GM23248 (cell line): ENCODE data around the gene CYP11A1. TPM values are rescaled to one million over a fixed set of nuclear protein-coding genes. Genes with fewer than 3 reads are reported as not detected.
"Not testable (repeated sequence)": the region's sequence is repeated elsewhere in the genome, so short reads cannot be mapped to it uniquely, and the experiment has no call there.

Source experiments
- DNase-seq: peaks from one replicate; pipeline ENCODE4 v3.0.0-alpha.2; 2015
- H2AFZ ChIP-seq: fragments of 200-600 bp; sonication (generic); 2 replicates; pipeline ENCODE4 v1.6.1; 2016; ENCODE audit warnings: antibody characterized with exemption
- H3F3A ChIP-seq: fragments of 200-600 bp; sonication (generic); 2 replicates; pipeline ENCODE4 v1.6.1; 2016; ENCODE audit warnings: mild to moderate bottlenecking, antibody characterized with exemption, mixed run types; ENCODE audit not compliant: insufficient read depth
- H3K27ac ChIP-seq: fragments of 200-600 bp; sonication (generic); 2 replicates; pipeline ENCODE4 v1.5.1; 2016; ENCODE audit warnings: mild to moderate bottlenecking
- H3K27me3 ChIP-seq: fragments of 200-600 bp; sonication (generic); replicated peaks from 2 replicates; pipeline ENCODE4 v1.6.1; 2016; ENCODE audit warnings: mild to moderate bottlenecking; ENCODE audit not compliant: insufficient read depth
- H3K36me3 ChIP-seq: fragments of 200-600 bp; sonication (generic); 2 replicates; pipeline ENCODE4 v1.6.1; 2016; ENCODE audit warnings: low read depth, mild to moderate bottlenecking
- H3K4me1 ChIP-seq: fragments of 200-600 bp; sonication (generic); 2 replicates; pipeline ENCODE4 v1.6.1; 2016; ENCODE audit warnings: mild to moderate bottlenecking; ENCODE audit not compliant: insufficient read depth
- H3K4me2 ChIP-seq: fragments of 200-600 bp; sonication (generic); one replicate; pipeline ENCODE4 v1.6.1; 2016; ENCODE audit warnings: mild to moderate bottlenecking; ENCODE audit not compliant: unreplicated experiment
- H3K4me3 ChIP-seq: fragments of 200-600 bp; sonication (generic); 2 replicates; pipeline ENCODE4 v1.5.1; 2016; ENCODE audit warnings: mild to moderate bottlenecking
- H3K79me2 ChIP-seq: fragments of 200-600 bp; sonication (generic); 2 replicates; pipeline ENCODE4 v1.6.1; 2016; ENCODE audit warnings: mild to moderate bottlenecking; ENCODE audit not compliant: insufficient read depth
- H3K9ac ChIP-seq: fragments of 200-600 bp; sonication (generic); 2 replicates; pipeline ENCODE4 v1.6.1; 2016; ENCODE audit warnings: mild to moderate bottlenecking
- H3K9me2 ChIP-seq: fragments of 200-600 bp; sonication (generic); 2 replicates; pipeline ENCODE4 v1.6.1; 2016; ENCODE audit warnings: mixed run types, mild to moderate bottlenecking, moderate library complexity; ENCODE audit not compliant: insufficient read depth
- H3K9me3 ChIP-seq: fragments of 200-600 bp; sonication (generic); one replicate; pipeline ENCODE4 v1.6.1; 2017; ENCODE audit warnings: low read depth
- H4K20me1 ChIP-seq: fragments of 200-600 bp; sonication (generic); 2 replicates; pipeline ENCODE4 v1.6.0; 2016; ENCODE audit not compliant: insufficient read depth
- EZH2 ChIP-seq: fragments of 200-600 bp; sonication (generic); IDR thresholded peaks from 2 replicates; pipeline ENCODE4 v1.6.1; 2018; ENCODE audit warnings: antibody characterized with exemption, mild to moderate bottlenecking; ENCODE audit not compliant: insufficient read depth, poor library complexity, severe bottlenecking
- EZH2phosphoT487 ChIP-seq: fragments of 200-600 bp; sonication (generic); IDR thresholded peaks from 2 replicates; pipeline ENCODE4 v1.6.1; 2018; ENCODE audit warnings: antibody characterized with exemption, moderate library complexity, mild to moderate bottlenecking, low read depth; ENCODE audit not compliant: insufficient read depth
- WGBS, 2 experiments: methylation state at CpG; one replicate each; pipeline ENCODE4 v1.1.6; 2015 to 2017; ENCODE audit warnings: low lambda C conversion rate in 2 of 2, low coverage in 1 of 2; ENCODE audit errors: missing lambda C conversion rate in 2 of 2; 5-methylcytosine and 5-hydroxymethylcytosine counted together
- in situ Hi-C: fragments of 300-500 bp; cut with MboI; formaldehyde crosslinking; loops from 2 replicates; pipeline ENCODE4 v1.15.0; 2020
- polyA plus RNA-seq: library from polyadenylated mRNA; unstranded; fragments of >200 nt; fragmentation: Nextera tagmentation; extraction: Ambion mirVana; gene quantifications from 2 replicates; pipeline ENCODE4 v1.2.1, GENCODE V29; 2016
- total RNA-seq: library from RNA; depleted of rRNA; stranded (reverse); fragments of >200 nt; shearing (Covaris generic); gene quantifications from 2 replicates; pipeline ENCODE4 v1.2.3, GENCODE V29; 2014

CYP11A1 gene
- total and polyA plus RNA-seq, 2 experiments from 2014 or later, result 0.32 to 1.2 TPM

DNA sequence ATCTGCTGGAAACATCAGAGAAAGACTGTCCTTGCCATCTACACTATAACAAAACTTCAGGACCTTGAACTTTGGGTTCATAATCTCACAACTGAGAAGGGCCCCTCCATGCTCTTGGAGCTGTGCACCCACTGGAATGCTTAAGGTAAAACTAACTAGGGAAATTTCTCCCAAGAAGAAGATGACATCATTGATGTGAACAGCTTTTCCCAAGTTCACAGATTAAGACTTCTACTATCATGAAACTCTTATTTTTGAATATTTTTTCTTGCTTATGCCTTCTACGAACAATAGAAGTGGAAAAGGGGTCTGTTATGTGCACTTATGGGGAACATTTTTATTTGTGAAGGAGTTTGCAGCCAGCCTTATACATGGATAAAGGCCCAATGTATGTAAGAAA is 5.0 kb downstream of the CYP11A1 start:
- Histone ChIP-seq H3K4me1 (0 out of 2 replicates have a peak, but pooled peaks cover 5% of the 10 kb centered on the region), H3F3A (no peaks in the 10 kb centered on the region; the same call in 1 of the 2 replicates), H2AFZ (no peak overlapping the region), H3K4me2 (no peak overlapping the region), H3K27ac (no peak overlapping the region), H3K27me3 (no peaks in the 10 kb centered on the region), H3K9me3 (no peaks in the 10 kb centered on the region), H3K36me3 (no peaks in the 10 kb centered on the region), H3K79me2 (no peaks in the 10 kb centered on the region), H3K9ac (no peak overlapping the region), H4K20me1 (no peaks in the 10 kb centered on the region), H3K9me2 (no peaks in the 10 kb centered on the region), H3K4me3 (no peak overlapping the region)
- no peak for TF ChIP-seq EZH2phosphoT487
- TF ChIP-seq EZH2, result no peak
- no peak for DNase-seq
- in situ Hi-C loops, result no loop called here
- WGBS, 2 experiments, result 88 to 92% methylated on average over 1 of the region's 1 CpG

DNA sequence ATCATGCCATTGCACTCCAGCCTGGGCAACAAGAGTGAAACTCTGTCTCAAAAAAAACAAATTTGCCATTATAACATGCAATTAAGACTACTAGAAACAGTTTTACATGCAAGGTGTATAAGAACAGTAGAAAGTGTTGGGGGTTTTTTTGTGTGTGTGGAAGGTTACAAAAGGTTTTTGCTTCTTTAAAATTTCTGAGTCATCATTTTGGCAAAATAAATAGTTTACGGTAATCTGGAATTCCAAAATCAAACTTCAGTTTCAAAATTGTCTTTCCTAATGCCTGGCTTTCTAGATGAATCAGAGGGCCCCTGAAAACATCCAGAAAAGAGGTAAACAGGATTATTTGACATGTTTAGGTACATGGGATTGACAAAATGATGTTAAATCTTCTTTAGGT is 6.6 kb downstream of the CYP11A1 start:
- H3K27me3 ChIP-seq, H2AFZ ChIP-seq, H3K36me3 ChIP-seq, H3K4me3 ChIP-seq, in situ Hi-C loops, H3K4me2 ChIP-seq, H3K4me1 ChIP-seq, H3F3A ChIP-seq, H3K27ac ChIP-seq, H3K9ac ChIP-seq, H3K9me3 ChIP-seq, H3K79me2 ChIP-seq, H3K9me2 ChIP-seq, H4K20me1 ChIP-seq: not testable (repeated sequence)
- DNase-seq, result peak; percentile 31
- 7 to 8% methylated on average over 1 of the region's 1 CpG for WGBS, 2 experiments

DNA sequence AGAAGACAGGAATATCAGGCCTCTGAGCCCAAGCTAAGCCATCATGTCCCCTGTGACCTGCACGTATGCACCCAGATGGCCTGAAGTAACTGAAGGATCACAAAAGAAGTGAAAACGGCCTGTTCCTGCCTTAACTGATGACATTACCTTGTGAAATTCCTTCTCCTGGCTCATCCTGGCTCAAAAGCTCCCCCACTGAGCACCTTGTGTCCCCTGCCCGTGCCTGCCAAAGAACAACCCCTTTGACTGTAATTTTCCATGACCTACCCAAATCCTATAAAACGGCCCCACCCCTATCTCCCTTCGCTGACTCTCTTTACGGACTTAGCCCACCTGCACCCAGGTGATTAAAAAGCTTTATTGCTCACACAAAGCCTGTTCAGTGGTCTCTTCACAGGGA is 8.1 kb downstream of the CYP11A1 start:
- H3K4me2 ChIP-seq, H3K9me3 ChIP-seq, H3K27ac ChIP-seq, DNase-seq, H3K79me2 ChIP-seq, H3K9me2 ChIP-seq, H2AFZ ChIP-seq, H3K36me3 ChIP-seq, H3K4me1 ChIP-seq, H3K4me3 ChIP-seq, H3K9ac ChIP-seq, H3K27me3 ChIP-seq, H3F3A ChIP-seq, H4K20me1 ChIP-seq, in situ Hi-C loops: not testable (repeated sequence)
- WGBS, 2 experiments, result 70 to 72% methylated on average over 6 of the region's 6 CpGs

DNA sequence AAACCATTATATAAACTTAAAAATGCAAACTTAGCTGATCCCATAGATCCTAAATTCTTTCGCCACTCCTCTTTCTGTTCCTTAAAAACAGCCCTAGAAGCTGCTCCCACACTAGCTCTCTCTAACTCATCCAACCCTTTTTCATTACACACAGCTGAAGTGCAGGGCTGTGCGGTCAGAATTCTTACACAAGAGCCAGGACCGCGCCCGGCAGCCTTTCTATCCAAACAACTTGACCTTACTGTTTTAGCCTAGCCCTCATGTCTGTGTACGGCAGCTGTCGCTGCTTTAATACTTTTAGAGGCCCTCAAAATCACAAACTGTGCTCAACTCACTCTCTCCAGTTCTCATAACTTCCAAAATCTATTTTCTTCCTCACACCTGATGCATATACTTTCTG is 9.9 kb downstream of the CYP11A1 start:
- H3K9me2 ChIP-seq, H3K4me1 ChIP-seq, H3K27me3 ChIP-seq, H3F3A ChIP-seq, H3K4me2 ChIP-seq, H4K20me1 ChIP-seq, H3K36me3 ChIP-seq, H3K9ac ChIP-seq, H2AFZ ChIP-seq, in situ Hi-C loops, H3K4me3 ChIP-seq, H3K27ac ChIP-seq, DNase-seq, H3K9me3 ChIP-seq, H3K79me2 ChIP-seq: not testable (repeated sequence)
- 85 to 91% methylated on average over 7 of the region's 7 CpGs for WGBS, 2 experiments

DNA sequence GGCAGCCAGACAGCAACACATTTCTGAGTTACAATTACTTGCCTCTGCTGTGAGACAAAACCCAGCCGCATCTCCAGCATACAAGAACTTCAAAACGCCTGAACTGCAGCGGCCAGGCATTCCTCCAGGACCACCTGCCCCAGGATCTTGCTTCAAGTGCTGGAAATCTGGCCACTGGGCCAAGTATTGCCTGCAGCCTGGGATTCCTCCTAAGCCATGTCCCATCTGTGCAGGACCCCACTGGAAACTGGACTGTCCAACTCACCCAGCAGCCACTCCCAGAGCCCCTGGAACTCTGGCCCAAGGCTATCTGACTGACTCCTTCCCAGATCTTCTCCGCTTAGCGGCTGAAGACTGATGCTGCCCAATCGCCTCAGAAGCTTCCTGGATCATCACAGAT is 11.4 kb downstream of the CYP11A1 start:
- H3K9me2 ChIP-seq, H3F3A ChIP-seq, H3K9ac ChIP-seq, H2AFZ ChIP-seq, H4K20me1 ChIP-seq, in situ Hi-C loops, DNase-seq, H3K9me3 ChIP-seq, H3K79me2 ChIP-seq, H3K27me3 ChIP-seq, H3K36me3 ChIP-seq, H3K27ac ChIP-seq, H3K4me1 ChIP-seq, H3K4me3 ChIP-seq, H3K4me2 ChIP-seq: not testable (repeated sequence)
- WGBS, 2 experiments, result 70 to 72% methylated on average over 6 of the region's 6 CpGs

DNA sequence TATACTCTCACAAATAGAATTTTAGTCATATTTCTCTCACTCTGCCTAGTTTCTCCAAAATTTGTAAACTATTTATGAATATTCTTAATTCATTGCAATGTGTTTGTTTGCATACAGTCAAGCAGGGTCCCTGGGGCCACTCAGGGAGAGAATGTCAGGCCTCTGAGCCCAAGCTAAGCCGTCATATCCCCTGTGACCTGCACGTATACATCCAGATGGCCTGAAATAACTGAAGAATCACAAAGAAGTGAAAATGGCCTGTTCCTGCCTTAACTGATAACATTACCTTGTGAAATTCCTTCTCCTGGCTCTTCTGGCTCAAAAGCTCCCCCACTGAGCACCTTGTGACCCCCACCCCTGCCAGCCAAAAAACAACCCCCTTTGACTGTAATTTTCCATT is 13.5 kb downstream of the CYP11A1 start:
- H3K36me3 ChIP-seq, DNase-seq, H3K4me1 ChIP-seq, in situ Hi-C loops, H3K79me2 ChIP-seq, H3F3A ChIP-seq, H3K27me3 ChIP-seq, H3K9ac ChIP-seq, H2AFZ ChIP-seq, H3K4me2 ChIP-seq, H3K9me2 ChIP-seq, H3K4me3 ChIP-seq, H3K9me3 ChIP-seq, H3K27ac ChIP-seq, H4K20me1 ChIP-seq: not testable (repeated sequence)
- WGBS, 2 experiments, result 79 to 91% methylated on average over 2 of the region's 2 CpGs
